PC-9 (cell line): ENCODE measurements around the gene IP6K1. TPM values are rescaled to one million over a fixed set of nuclear protein-coding genes. Genes with fewer than 3 reads are reported as not detected.

Source experiments
- BruUV-seq: library from RNA; stranded (reverse); fragments of 400-500 nt; replicated peaks from 2 replicates; lab custom pipeline; 2021; lab: Mats Ljungman, UMichigan
- CTCF ChIA-PET: fragments of 300-600 bp; sonication (Branson Sonifier 250); formaldehyde crosslinking; loops from one replicate; lab custom pipeline; 2022; ENCODE audit warnings: antibody characterized with exemption; lab: Charles Lee
- POLR2A ChIA-PET: fragments of 300-600 bp; sonication (Branson Sonifier 250); formaldehyde crosslinking; loops from one replicate; lab custom pipeline; 2022; ENCODE audit warnings: antibody characterized with exemption; ENCODE audit not compliant: unreplicated experiment; lab: Charles Lee
- DNase-seq, 2 experiments: peaks; one replicate each; pipeline versions ENCODE4 v3.0.0 to v3.0.0-alpha.2; 2015 to 2022; ENCODE audit warnings: mixed read lengths in 1 of 2
- H2AFZ ChIP-seq: fragments of 200-600 bp; sonication (generic); 2 replicates; pipeline ENCODE4 v1.8.1; 2017; ENCODE audit warnings: antibody characterized with exemption
- H3F3A ChIP-seq: fragments of 200-600 bp; sonication (generic); 2 replicates; pipeline ENCODE4 v1.8.1; 2017; ENCODE audit warnings: antibody characterized with exemption, mild to moderate bottlenecking, low read depth; ENCODE audit not compliant: insufficient read depth
- H3K27ac ChIP-seq: fragments of 200-600 bp; sonication (generic); 2 replicates; pipeline ENCODE4 v1.6.1; 2016; ENCODE audit warnings: mixed run types
- H3K27me3 ChIP-seq: fragments of 200-600 bp; sonication (generic); 2 replicates; pipeline ENCODE4 v1.6.1; 2016; ENCODE audit warnings: low read depth, mixed run types; ENCODE audit not compliant: insufficient read depth
- H3K36me3 ChIP-seq: fragments of 200-600 bp; sonication (generic); 2 replicates; pipeline ENCODE4 v1.6.1; 2016; ENCODE audit warnings: low read depth, mixed run types
- H3K4me1 ChIP-seq: fragments of 200-600 bp; sonication (generic); replicated peaks from 2 replicates; pipeline ENCODE4 v1.6.1; 2016; ENCODE audit warnings: mixed run types; ENCODE audit not compliant: insufficient read depth
- H3K4me2 ChIP-seq: fragments of 200-600 bp; sonication (generic); 2 replicates; pipeline ENCODE4 v1.6.1; 2017; ENCODE audit warnings: mixed run types
- H3K4me3 ChIP-seq: fragments of 200-600 bp; sonication (generic); 2 replicates; pipeline ENCODE4 v1.6.1; 2016; ENCODE audit warnings: mixed run types
- H3K79me2 ChIP-seq: fragments of 200-600 bp; sonication (generic); 2 replicates; pipeline ENCODE4 v1.6.1; 2017; ENCODE audit warnings: low read depth, mixed run types
- H3K9me2 ChIP-seq: fragments of 200-600 bp; sonication (generic); 2 replicates; pipeline ENCODE4 v1.8.1; 2017; ENCODE audit warnings: mild to moderate bottlenecking; ENCODE audit not compliant: insufficient read depth
- H3K9me3 ChIP-seq: fragments of 200-600 bp; sonication (generic); 2 replicates; pipeline ENCODE4 v1.8.1; 2016; ENCODE audit warnings: low read depth; ENCODE audit not compliant: insufficient read depth
- H4K20me1 ChIP-seq: fragments of 200-600 bp; sonication (generic); 2 replicates; pipeline ENCODE4 v1.8.1; 2017; ENCODE audit not compliant: insufficient read depth
- CTCF ChIP-seq: fragments of 200-600 bp; sonication (generic); conservative IDR thresholded peaks from 2 replicates; pipeline ENCODE4 v1.6.1; 2017; ENCODE audit warnings: mixed run types, antibody characterized with exemption, mild to moderate bottlenecking, moderate library complexity
- EZH2 ChIP-seq: fragments of 200-600 bp; sonication (generic); IDR thresholded peaks from 2 replicates; pipeline ENCODE4 v1.8.0; 2017; ENCODE audit warnings: antibody characterized with exemption, low read depth
- intact Hi-C: fragments of 100-400 bp; cut with micrococcal nuclease; formaldehyde crosslinking; loops from one replicate; pipeline ENCODE4 v1.10.0; 2022; ENCODE audit not compliant: unreplicated experiment
- total RNA-seq: library from RNA; stranded (reverse); gene quantifications from 2 replicates; pipeline ENCODE4 v1.2.3, GENCODE V29; 2021

The IP6K1 gene
- total RNA-seq, 1 experiment from 2014 or later = 32.9 TPM

GRCh38 chr3:49759226-49759625, 27.1 kb downstream of the IP6K1 start:
- intact Hi-C loops = no loop called here
- H3K4me3 ChIP-seq = no peak overlapping the region
- no peaks in the 10 kb centered on the region for H3K9me3 ChIP-seq
- ChIA-PET CTCF (no interaction called here), POLR2A (no interaction called here)
- DNase-seq = no peak
- no peaks in the 10 kb centered on the region for H3K27me3 ChIP-seq
- H3K9me2 ChIP-seq = no peaks in the 10 kb centered on the region
- no peak overlapping the region for H3K4me2 ChIP-seq
- no peak for TF ChIP-seq EZH2
- no peak for TF ChIP-seq CTCF
- H2AFZ ChIP-seq = no peak overlapping the region
- H3K79me2 ChIP-seq = peaks cover 28% of the 10 kb centered on the region
- H3K27ac ChIP-seq = no peak overlapping the region
- no peaks in the 10 kb centered on the region for H3K36me3 ChIP-seq
- BruUV-seq = no TSS peak
- H3F3A ChIP-seq = no peaks in the 10 kb centered on the region
- peaks cover 4% of the 10 kb centered on the region for H4K20me1 ChIP-seq
- H3K4me1 ChIP-seq = no peaks in the 10 kb centered on the region

GRCh38 chr3:49757197-49757596, 29.1 kb downstream of the IP6K1 start:
- CTCF ChIA-PET = interaction anchor here (0.6 kb wide), 1 partner anchor 350 kb away, joined by 8 read pairs; no protein-coding TSS in a partner anchor

GRCh38 chr3:49756036-49756435, 30.3 kb downstream of the IP6K1 start:
- Histone ChIP-seq H4K20me1 (peaks cover 4% of the 10 kb centered on the region; the same call in 1 of the 2 replicates), H3K79me2 (peaks cover 35% of the 10 kb centered on the region), H3K4me2 (no peak overlapping the region), H3K9me3 (no peaks in the 10 kb centered on the region), H3K27me3 (no peaks in the 10 kb centered on the region), H3K4me3 (no peak overlapping the region), H3K36me3 (no peaks in the 10 kb centered on the region), H3K9me2 (no peaks in the 10 kb centered on the region), H3K27ac (no peak overlapping the region), H3K4me1 (no peaks in the 10 kb centered on the region), H3F3A (no peaks in the 10 kb centered on the region), H2AFZ (no peak overlapping the region)
- CTCF ChIA-PET = no interaction called here
- no peak for DNase-seq
- intact Hi-C loops = no loop called here
- TF ChIP-seq CTCF (no peak), EZH2 (no peak)
- POLR2A ChIA-PET = interaction anchor here (0.5 to 0.6 kb wide), 2 partner anchors 9 to 24 kb away, joined by 9 to 13 read pairs; no protein-coding TSS in a partner anchor
- no TSS peak for BruUV-seq

More at GRCh38 chr3:49757197-49757596, 29.1 kb downstream of the IP6K1 start:
- H3K9me3 ChIP-seq = no peaks in the 10 kb centered on the region
- no peak overlapping the region for H2AFZ ChIP-seq
- no peaks in the 10 kb centered on the region for H3K36me3 ChIP-seq
- no peak overlapping the region for H3K4me2 ChIP-seq
- no peaks in the 10 kb centered on the region for H3K9me2 ChIP-seq
- BruUV-seq = no TSS peak
- H3F3A ChIP-seq = no peaks in the 10 kb centered on the region
- H4K20me1 ChIP-seq = peaks cover 4% of the 10 kb centered on the region; the same call in 1 of the 2 replicates
- H3K27ac ChIP-seq = no peak overlapping the region
- POLR2A ChIA-PET = no interaction called here
- peaks cover 35% of the 10 kb centered on the region for H3K79me2 ChIP-seq
- H3K4me1 ChIP-seq = no peaks in the 10 kb centered on the region
- intact Hi-C loops = no loop called here
- no peaks in the 10 kb centered on the region for H3K27me3 ChIP-seq
- TF ChIP-seq EZH2 (no peak), CTCF (no peak)
- H3K4me3 ChIP-seq = no peak overlapping the region
- no peak for DNase-seq
